GM19455 (cell line): ENCODE data around the gene TAOK1.
"Not testable (repeated sequence)": the region's sequence is repeated elsewhere in the genome, so short reads cannot be mapped to it uniquely, and the experiment has no call there.

Experiments used
- ATAC-seq: cut with Tn5 transposase; IDR thresholded peaks from one replicate; pipeline ENCODE4 v1.9.1; 2021; ENCODE audit not compliant: unreplicated experiment

Gene TAOK1

GRCh38 chr17:29443041-29443739, 53.0 kb downstream of the TAOK1 start:
- no peak for ATAC-seq

- ATAC-seq, result no peak
Observed at GRCh38 chr17:29444589-29444988, 54.4 kb downstream of the TAOK1 start.

- no peak for ATAC-seq
Observed at GRCh38 chr17:29445844-29446243, 55.7 kb downstream of the TAOK1 start.

GRCh38 chr17:29449865-29450671, 59.9 kb downstream of the TAOK1 start:
- no peak for ATAC-seq

GRCh38 chr17:29451121-29451742, 61.1 kb downstream of the TAOK1 start:
- ATAC-seq, result no peak

- ATAC-seq, result no peak
Observed at GRCh38 chr17:29458066-29458465, 67.9 kb downstream of the TAOK1 start.

- no peak for ATAC-seq
Observed at GRCh38 chr17:29461483-29462206, 71.5 kb downstream of the TAOK1 start.

- no peak for ATAC-seq
Observed at GRCh38 chr17:29469276-29469675, 79.1 kb downstream of the TAOK1 start.

- not testable (repeated sequence) for ATAC-seq
Observed at GRCh38 chr17:29473437-29473836, 83.3 kb downstream of the TAOK1 start.

GRCh38 chr17:29474297-29474696, 84.1 kb downstream of the TAOK1 start:
- no peak for ATAC-seq

- no peak for ATAC-seq
Observed at GRCh38 chr17:29475891-29476290, 85.7 kb downstream of the TAOK1 start.

- not testable (repeated sequence) for ATAC-seq
Observed at GRCh38 chr17:29480249-29480928, 90.2 kb downstream of the TAOK1 start.

- ATAC-seq, result no peak
Observed at GRCh38 chr17:29483503-29483902, 93.3 kb downstream of the TAOK1 start.

- no peak for ATAC-seq
Observed at GRCh38 chr17:29495011-29495410, 104.8 kb downstream of the TAOK1 start.

GRCh38 chr17:29504711-29505110, 114.5 kb downstream of the TAOK1 start:
- ATAC-seq, result no peak

GRCh38 chr17:29505836-29506235, 115.7 kb downstream of the TAOK1 start:
- no peak for ATAC-seq

- no peak for ATAC-seq
Observed at GRCh38 chr17:29510953-29511352, 120.8 kb downstream of the TAOK1 start.

GRCh38 chr17:29514792-29515191, 124.6 kb downstream of the TAOK1 start:
- ATAC-seq, result no peak

GRCh38 chr17:29518359-29518758, 128.2 kb downstream of the TAOK1 start:
- ATAC-seq, result no peak

GRCh38 chr17:29524692-29525091, 134.5 kb downstream of the TAOK1 start:
- ATAC-seq, result no peak

- ATAC-seq, result no peak
Observed at GRCh38 chr17:29526322-29526721, 136.2 kb downstream of the TAOK1 start.
